Heart left ventricle (tissue), 16 donors: ENCODE data around the gene PECR. TPM values are rescaled to one million over a fixed set of nuclear protein-coding genes. Genes with fewer than 3 reads are reported as not detected.
A peak's percentile ranks its signal among the peaks of the same experiment; 100 is the strongest.

ENCODE experiments used
- ATAC-seq, 4 donors: fragments of 200-7000 bp; cut with Tn5 transposase; one replicate each; pipeline ENCODE4 v1.9.1; 2020 to 2022; ENCODE audit warnings: moderate library complexity in 4 of 4, mild to moderate bottlenecking in 3 of 4, moderate number of reproducible peaks in 1 of 4
- DNase-seq, 5 donors: peaks; one replicate each; pipeline ENCODE4 v3.0.0-alpha.2; 2020
- H3K27ac ChIP-seq, 12 donors: fragments of 200-600 bp; sonication (generic) in 4 of 12; one replicate each; pipeline versions ENCODE4 v1.5.0 to v1.8.0; 2016 to 2022; ENCODE audit warnings: mild to moderate bottlenecking in 2 of 12
- H3K27me3 ChIP-seq, 9 donors: fragments of 200-600 bp; sonication (generic) in 2 of 9; one replicate each; pipeline versions ENCODE4 v1.5.1 to v1.8.0; 2016 to 2022; ENCODE audit warnings: mild to moderate bottlenecking in 3 of 9
- H3K36me3 ChIP-seq, 9 donors: fragments of 200-600 bp; sonication (generic) in 2 of 9; one replicate each; pipeline versions ENCODE4 v1.5.0 to v1.8.0; 2018 to 2022; ENCODE audit warnings: mild to moderate bottlenecking in 2 of 9
- H3K4me1 ChIP-seq, 12 donors: fragments of 200-600 bp; sonication (generic) in 4 of 12; one replicate each; pipeline versions ENCODE4 v1.5.0 to v1.8.0; 2016 to 2022; ENCODE audit warnings: mild to moderate bottlenecking in 3 of 12
- H3K4me3 ChIP-seq, 12 donors: fragments of 200-600 bp; sonication (generic) in 4 of 12; one replicate each; pipeline versions ENCODE4 v1.5.0 to v1.8.0; 2017 to 2022; ENCODE audit warnings: mild to moderate bottlenecking in 9 of 12, moderate library complexity in 4 of 12
- H3K9me3 ChIP-seq, 12 donors: fragments of 200-600 bp; sonication (generic) in 4 of 12; one replicate each; pipeline versions ENCODE4 v1.5.0 to v1.8.0; 2016 to 2022; ENCODE audit warnings: mild to moderate bottlenecking in 1 of 12
- POLR2A ChIP-seq, 2 donors: fragments of 450-650 bp; IDR thresholded peaks; one replicate each; pipeline ENCODE4 v1.6.1; 2017; ENCODE audit warnings: antibody characterized with exemption in 2 of 2, mild to moderate bottlenecking in 2 of 2, moderate library complexity in 2 of 2
- WGBS, 4 donors: extraction: QIAGEN DNeasy Blood & Tissue Kit in 2 of 4; methylation state at CpG; one replicate each; pipeline versions ENCODE4 v1.1.5 to v1.1.7; 2013 to 2018; 5-methylcytosine and 5-hydroxymethylcytosine counted together
- intact Hi-C, 10 donors: fragments of 100-400 bp; cut with DNase I; formaldehyde crosslinking; loops; one replicate each; pipeline versions ENCODE4 v1.11.1 to v1.14.2; 2022
- polyA plus RNA-seq, 2 donors: library from polyadenylated mRNA; stranded (reverse); fragments of 200-250 nt; gene quantifications; one replicate each; pipeline ENCODE4 v1.2.3, GENCODE V29; 2013
- total RNA-seq, 9 donors: library from RNA; depleted of rRNA in 2 of 9; stranded (reverse); fragments of >200 nt in 2 of 9; fragmentation: NEBNext Ultra II Directional in 3 of 9; extraction: Animal tissue kit (Norgen Biotek cat#: 25700) in 3 of 9; gene quantifications; one replicate each; pipeline versions ENCODE4 v1.1.0 to v1.2.4, GENCODE V29; 2016 to 2023
- TF ChIP-seq, protein P1 (sequence below), 12 donors: fragments of 200-600 bp; sonication (generic) in 4 of 12; IDR thresholded peaks; one replicate each; pipeline versions ENCODE4 v1.5.0 to v1.8.0; 2018 to 2022; ENCODE audit warnings: antibody characterized with exemption in 12 of 12, mild to moderate bottlenecking in 5 of 12
- donor health status: ischemic (EF 13 %, LVEDD 7.1; RV severe dilation, severe dysfunction).
- donor health status: healthy with polysubstance abuse.
- donor health status: DM: no; HTN: yes; CAD: no.
- donor health status: DM: no; HTN: no; CAD: no.
- donor health status: ischemic (EF 25% LVEDD 6.9; RV normal size, moderate dysfunction).
- donor health status: ischemic (EF 25% LVEDD 5.7; RV mildly dilated, moderate dysfunction).
- donor health status: healthy.
- donor health status: DM: yes; HTN: yes; CAD: no.
- donor health status: ischemic (EF 35%, LVEDD 5.7; RV mildly dilated, moderate dysfunction).
- donor health status: nonischemic (EF 11% LVEDD 7.7; RV severe dilation, severe dysfunction).
- donor health status: DM: yes; HTN: yes; CAD: no.
- donor health status: PGD.
- donor health status: ischemic (EF 29% LVEDD 5.4; RV normal size, mild dysfunction).
- donor health status: nonischemic (EF 23%, LVEDD 6.1; RV moderate dilation, normal function).

Gene PECR
- total and polyA plus RNA-seq, 11 donors: 1.5 to 12.2 (median 3.0) TPM

DNA sequence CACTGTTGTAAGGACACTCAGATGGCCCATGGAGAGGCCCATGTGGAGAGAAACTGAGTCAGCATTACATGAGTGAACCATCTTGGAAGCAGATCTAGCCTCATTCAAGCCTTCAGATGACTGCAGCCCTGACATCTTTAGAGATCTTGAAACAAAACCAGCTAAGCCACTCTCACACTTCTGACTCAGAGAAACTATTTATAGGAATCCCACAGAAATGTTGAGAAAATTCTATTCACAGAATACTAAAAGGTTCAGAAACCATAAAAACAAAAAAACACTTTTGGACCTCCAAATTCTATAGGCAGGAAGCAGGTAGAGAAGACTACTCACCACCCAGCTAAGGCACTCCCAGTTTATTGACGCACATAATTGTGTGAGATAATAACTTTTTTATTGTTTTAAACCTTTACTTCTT lies 8.8 kb upstream of the PECR start:
- H3K27ac ChIP-seq: no peak overlapping the region
- DNase-seq: no peak
- intact Hi-C loops: no loop called here
- WGBS, 4 donors: 90 to 98% (median 95%) methylated on average over 1 of the region's 1 CpG
- H3K4me1 ChIP-seq: no peaks in the 10 kb centered on the region
- H3K9me3 ChIP-seq: no peaks in the 10 kb centered on the region
- H3K36me3 ChIP-seq: no peaks in the 10 kb centered on the region
- no peaks in the 10 kb centered on the region for H3K27me3 ChIP-seq
- H3K4me3 ChIP-seq: no peak overlapping the region
- TF ChIP-seq POLR2A (IDR thresholded peaks at IDR 0.05): no peak
- TF ChIP-seq, protein P1, sequence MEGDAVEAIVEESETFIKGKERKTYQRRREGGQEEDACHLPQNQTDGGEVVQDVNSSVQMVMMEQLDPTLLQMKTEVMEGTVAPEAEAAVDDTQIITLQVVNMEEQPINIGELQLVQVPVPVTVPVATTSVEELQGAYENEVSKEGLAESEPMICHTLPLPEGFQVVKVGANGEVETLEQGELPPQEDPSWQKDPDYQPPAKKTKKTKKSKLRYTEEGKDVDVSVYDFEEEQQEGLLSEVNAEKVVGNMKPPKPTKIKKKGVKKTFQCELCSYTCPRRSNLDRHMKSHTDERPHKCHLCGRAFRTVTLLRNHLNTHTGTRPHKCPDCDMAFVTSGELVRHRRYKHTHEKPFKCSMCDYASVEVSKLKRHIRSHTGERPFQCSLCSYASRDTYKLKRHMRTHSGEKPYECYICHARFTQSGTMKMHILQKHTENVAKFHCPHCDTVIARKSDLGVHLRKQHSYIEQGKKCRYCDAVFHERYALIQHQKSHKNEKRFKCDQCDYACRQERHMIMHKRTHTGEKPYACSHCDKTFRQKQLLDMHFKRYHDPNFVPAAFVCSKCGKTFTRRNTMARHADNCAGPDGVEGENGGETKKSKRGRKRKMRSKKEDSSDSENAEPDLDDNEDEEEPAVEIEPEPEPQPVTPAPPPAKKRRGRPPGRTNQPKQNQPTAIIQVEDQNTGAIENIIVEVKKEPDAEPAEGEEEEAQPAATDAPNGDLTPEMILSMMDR (IDR thresholded peaks at IDR 0.05): no peak
- ATAC-seq: no peak

DNA sequence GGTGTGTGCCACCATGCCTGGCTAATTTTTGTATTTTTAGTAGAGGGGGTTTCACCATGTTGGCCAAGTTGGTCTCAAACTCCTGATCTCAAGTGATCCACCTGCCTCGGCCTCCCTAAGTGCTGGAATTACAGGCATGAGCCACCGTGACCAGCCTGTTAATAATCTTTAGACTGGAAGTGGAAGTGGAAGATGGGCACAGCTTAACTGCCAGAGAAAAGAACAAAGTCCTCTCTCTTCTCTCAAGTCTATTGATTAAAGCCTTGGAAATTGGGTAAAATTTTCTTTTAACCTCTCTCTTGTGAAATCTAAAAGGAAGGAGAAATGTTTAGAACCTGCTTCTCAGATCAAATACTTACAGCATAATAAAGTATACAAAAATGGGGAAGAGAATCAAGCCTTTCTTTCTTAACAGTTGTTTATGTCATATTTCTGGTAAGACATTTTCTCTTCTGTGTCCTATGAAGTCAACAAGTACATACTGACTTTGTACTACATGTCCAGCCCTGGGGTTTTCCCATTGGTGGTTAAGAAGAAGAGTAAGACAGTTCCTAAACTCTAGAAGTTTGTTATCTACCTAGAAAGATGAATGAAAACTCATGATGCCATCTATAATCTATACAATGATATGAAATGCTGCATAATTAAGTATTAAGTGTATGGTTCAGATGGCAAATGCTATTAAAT lies 4.7 kb upstream of the PECR start:
- 90 to 100% (median 92%) methylated on average over 2 of the region's 2 CpGs for WGBS, 4 donors

DNA sequence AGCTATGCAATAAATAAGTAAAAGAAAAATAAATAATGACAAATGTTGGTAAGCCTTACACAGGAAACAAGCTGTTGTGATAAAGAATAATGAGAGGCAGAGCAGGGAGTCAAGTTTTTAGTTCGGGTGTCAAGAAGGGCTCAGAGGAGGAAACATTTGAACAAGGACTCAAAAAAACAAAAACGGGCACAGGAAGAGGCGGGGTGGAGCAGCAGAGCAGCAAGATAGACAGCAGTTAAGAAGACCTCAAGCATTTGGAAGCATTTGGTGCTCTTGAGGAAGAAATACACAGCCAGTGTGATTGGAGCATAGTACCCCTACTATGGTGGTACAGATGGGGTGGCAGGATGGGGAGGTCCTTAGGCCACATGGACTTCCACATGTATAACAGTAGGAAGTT lies 2.9 kb upstream of the PECR start:
- no peak for DNase-seq
- Histone ChIP-seq H3K36me3 (no peaks in the 10 kb centered on the region), H3K9me3 (no peaks in the 10 kb centered on the region), H3K4me1 (peaks cover 0 to 28% (median 4%) of the 10 kb centered on the region in 12 donors), H3K27me3 (no peaks in the 10 kb centered on the region), H3K4me3 (no peak overlapping the region), H3K27ac (peak overlapping the region in 1 of 12 donors; percentile 44)
- ATAC-seq: no peak
- intact Hi-C loops: no loop called here
- 58 to 76% (median 69%) methylated on average over 3 of the region's 3 CpGs for WGBS, 4 donors
- no peak for TF ChIP-seq POLR2A (IDR thresholded peaks at IDR 0.05)
- TF ChIP-seq, protein P1 (IDR thresholded peaks at IDR 0.05): no peak

More for the DNA sequence above, 4.7 kb upstream of the PECR start:
- H3K27ac ChIP-seq: no peak overlapping the region
- intact Hi-C loops: no loop called here
- no peaks in the 10 kb centered on the region for H3K36me3 ChIP-seq
- no peak for DNase-seq
- no peak for ATAC-seq
- H3K27me3 ChIP-seq: no peaks in the 10 kb centered on the region
- H3K4me1 ChIP-seq: peaks cover 0 to 20% (median 3%) of the 10 kb centered on the region in 12 donors
- H3K4me3 ChIP-seq: no peak overlapping the region
- TF ChIP-seq, protein P1 (IDR thresholded peaks at IDR 0.05): no peak
- no peak for TF ChIP-seq POLR2A (IDR thresholded peaks at IDR 0.05)
- no peaks in the 10 kb centered on the region for H3K9me3 ChIP-seq

DNA sequence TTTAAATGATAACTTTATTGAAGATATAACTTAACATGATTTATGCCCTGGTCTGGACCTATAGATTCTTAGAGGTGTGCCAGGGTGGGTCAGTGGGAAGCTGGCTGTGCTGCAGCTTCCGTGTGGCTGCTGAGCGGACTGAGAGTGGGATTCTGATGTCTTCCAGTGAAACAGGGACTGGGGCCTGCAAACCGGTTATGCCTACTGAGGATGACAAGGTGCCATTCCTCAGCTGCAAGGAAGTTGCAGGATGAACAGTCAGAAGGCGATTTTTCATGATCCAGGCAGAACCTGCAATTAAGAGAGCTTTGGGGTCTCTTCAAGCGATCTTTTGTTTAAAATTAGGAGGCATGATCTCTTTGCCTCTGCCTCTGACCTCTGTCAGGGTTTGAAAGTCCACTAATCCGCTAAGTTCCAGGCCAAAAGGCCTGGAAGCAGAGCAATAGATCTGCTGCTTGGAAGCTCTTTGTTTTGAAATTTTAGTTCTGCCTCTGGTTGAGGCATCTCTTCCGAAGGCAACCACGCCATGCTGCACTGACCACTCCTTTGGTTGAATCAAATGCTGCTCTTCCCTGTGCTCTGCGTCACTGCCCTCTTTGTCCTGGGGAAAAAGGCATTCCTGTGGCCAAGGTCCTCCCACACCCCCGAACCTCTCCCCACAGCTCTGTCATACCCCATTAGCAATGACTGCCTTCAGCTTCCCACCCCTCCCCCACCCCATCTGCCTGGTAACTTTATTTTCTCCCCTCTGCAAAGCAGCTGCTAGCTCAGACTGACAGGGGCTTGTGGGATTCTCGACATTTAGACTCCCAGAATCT lies 2.1 kb upstream of the PECR start:
- Histone ChIP-seq H3K27me3 (no peaks in the 10 kb centered on the region), H3K27ac (peak overlapping the region in 1 of 12 donors; percentile 44), H3K9me3 (no peaks in the 10 kb centered on the region), H3K4me1 (peaks cover 0 to 28% (median 4%) of the 10 kb centered on the region in 12 donors), H3K36me3 (no peaks in the 10 kb centered on the region), H3K4me3 (no peak overlapping the region)
- ATAC-seq (no peak), DNase-seq (no peak)
- intact Hi-C loops: no loop called here
- TF ChIP-seq, protein P1 (IDR thresholded peaks at IDR 0.05): no peak
- no peak for TF ChIP-seq POLR2A (IDR thresholded peaks at IDR 0.05)
- WGBS, 4 donors: 86 to 91% (median 90%) methylated on average over 11 of the region's 11 CpGs
